GM12878 (cell line): Measurements from ENCODE around the gene RGS6. TPM values are rescaled to one million over a fixed set of nuclear protein-coding genes. Genes with fewer than 3 reads are reported as not detected.

ENCODE experiments used
- ATAC-seq: fragments of 200-7000 bp; cut with Tn5 transposase; 3 replicates; pipeline ENCODE4 v1.9.1; 2020; ENCODE audit warnings: mild to moderate bottlenecking, moderate library complexity
- BruUV-seq: library from RNA; stranded (reverse); fragments of 400-500 nt; replicated peaks from 2 replicates; lab custom pipeline; 2021; lab: Mats Ljungman, UMichigan
- CTCF ChIA-PET: fragments of 300-600 bp; sonication (Branson Sonifier 250); formaldehyde crosslinking; extraction: SDS; loops from one replicate; lab custom pipeline; 2021; ENCODE audit warnings: inconsistent platforms; lab: Yijun Ruan, JAX
- POLR2A ChIA-PET: fragments of 350-600 bp; formaldehyde crosslinking; extraction: SDS; loops from one replicate; lab custom pipeline; 2021; ENCODE audit warnings: inconsistent platforms; lab: Charles Lee
- RAD21 ChIA-PET: fragments of 300-600 bp; sonication (Branson Sonifier 250); formaldehyde crosslinking; loops from one replicate; lab custom pipeline; 2023; ENCODE audit warnings: antibody characterized with exemption; ENCODE audit not compliant: unreplicated experiment; lab: Charles Lee
- SMC1A ChIA-PET: fragments of 300-600 bp; sonication (Branson Sonifier 250); formaldehyde crosslinking; loops from one replicate; lab custom pipeline; 2023; ENCODE audit not compliant: unreplicated experiment, uncharacterized antibody; lab: Charles Lee
- DNase-seq: peaks from one replicate; pipeline ENCODE4 v3.0.0-alpha.2; 2011; ENCODE audit warnings: low read depth, low spot score
- FAIRE-seq: peaks from 3 replicates; lab custom pipeline; 2011; peaks lifted over from hg19 to GRCh38; lab: Jason Lieb, UNC
- H2AFZ ChIP-seq: 2 replicates; pipeline ENCODE4 v1.6.0; 2011; ENCODE audit warnings: low read depth, low read length, control low read depth; ENCODE audit not compliant: control insufficient read depth
- H3K27ac ChIP-seq: 2 replicates; pipeline ENCODE4 v1.5.1; 2011; ENCODE audit warnings: control low read depth; ENCODE audit not compliant: control insufficient read depth, insufficient read depth
- H3K27me3 ChIP-seq, 2 experiments: replicated peaks in 1 of 2; 2 replicates each; pipeline versions ENCODE4 v1.6.0 to v1.6.1; 2011; ENCODE audit warnings: low read length in 1 of 2; ENCODE audit not compliant: control insufficient read depth in 2 of 2, insufficient read depth in 2 of 2
- H3K36me3 ChIP-seq, 2 experiments: 2 replicates each; pipeline ENCODE4 v1.5.1; 2011; ENCODE audit warnings: low read length in 1 of 2; ENCODE audit not compliant: control insufficient read depth in 2 of 2, insufficient read depth in 2 of 2
- H3K4me1 ChIP-seq: 2 replicates; pipeline ENCODE4 v1.6.1; 2011; ENCODE audit warnings: mild to moderate bottlenecking, low read length, moderate library complexity, mixed read lengths; ENCODE audit not compliant: control insufficient read depth, insufficient read depth
- H3K4me2 ChIP-seq: 2 replicates; pipeline ENCODE4 v1.6.0; 2011; ENCODE audit warnings: control low read depth; ENCODE audit not compliant: control insufficient read depth, insufficient read depth
- H3K4me3 ChIP-seq: fragments of 200-600 bp; sonication (generic); 2 replicates; pipeline ENCODE4 v1.5.1; 2016
- H3K79me2 ChIP-seq: 2 replicates; pipeline ENCODE4 v1.6.0; 2011; ENCODE audit warnings: low read length; ENCODE audit not compliant: control insufficient read depth, insufficient read depth
- H3K9ac ChIP-seq: 2 replicates; pipeline ENCODE4 v1.8.0; 2011; ENCODE audit warnings: low read length, control low read depth, mixed read lengths; ENCODE audit not compliant: control insufficient read depth, insufficient read depth
- H3K9me3 ChIP-seq: replicated peaks from 3 replicates; pipeline ENCODE4 v1.5.1; 2011; ENCODE audit warnings: mild to moderate bottlenecking, low read length; ENCODE audit not compliant: control insufficient read depth, insufficient read depth
- H4K20me1 ChIP-seq: 2 replicates; pipeline ENCODE4 v1.6.0; 2011; ENCODE audit not compliant: control insufficient read depth, insufficient read depth
- CBX5 ChIP-seq: sonication (generic); IDR thresholded peaks from 2 replicates; pipeline ENCODE4 v1.6.1; 2016; ENCODE audit warnings: low read depth, moderate library complexity, mild to moderate bottlenecking, inconsistent platforms
- CUX1 ChIP-seq: IDR thresholded peaks from 2 replicates; pipeline ENCODE4 v1.6.1; 2012; ENCODE audit warnings: improper control_type of control experiment, low read depth, low read length; ENCODE audit not compliant: insufficient replicate concordance
- LARP7 ChIP-seq: fragments of 450-650 bp; IDR thresholded peaks from 2 replicates; pipeline ENCODE4 v1.6.1; 2017; ENCODE audit warnings: mild to moderate bottlenecking
- NFIC ChIP-seq: IDR thresholded peaks from 2 replicates; pipeline ENCODE4 v1.6.1; 2012; ENCODE audit warnings: low read depth, mild to moderate bottlenecking, inconsistent platforms, low read length, moderate library complexity
- PRDM15 ChIP-seq: fragments of 450-650 bp; formaldehyde crosslinking; IDR thresholded peaks from 2 replicates; pipeline ENCODE4 v1.4.0; 2020; ENCODE audit warnings: mild to moderate bottlenecking, moderate library complexity
- SMC3 ChIP-seq: IDR thresholded peaks from 2 replicates; pipeline ENCODE4 v1.6.1; 2011; ENCODE audit warnings: low read length, improper control_type of control experiment, borderline replicate concordance
- SREBF1 ChIP-seq: IDR thresholded peaks from 2 replicates; pipeline ENCODE4 v1.6.1; 2012; ENCODE audit warnings: mild to moderate bottlenecking, low read length
- ZNF217 ChIP-seq: fragments of 450-650 bp; IDR thresholded peaks from 2 replicates; pipeline ENCODE4 v1.6.1; 2017; ENCODE audit warnings: antibody characterized with exemption, mild to moderate bottlenecking
- WGBS: methylation state at CpG from one replicate; pipeline ENCODE4 v1.1.6; 2016; ENCODE audit warnings: low lambda C conversion rate; ENCODE audit not compliant: insufficient replicate concordance, insufficient coverage; ENCODE audit errors: missing lambda C conversion rate; 5-methylcytosine and 5-hydroxymethylcytosine counted together
- in situ Hi-C: fragments of 300-500 bp; cut with MboI; formaldehyde crosslinking; loops from 9 replicates; pipeline ENCODE4 v1.14.3; 2018; ENCODE audit warnings: mixed read lengths
- intact Hi-C: fragments of 100-400 bp; cut with micrococcal nuclease; formaldehyde crosslinking; loops from one replicate; pipeline ENCODE4 v1.14.2; 2022; ENCODE audit not compliant: unreplicated experiment
- polyA plus RNA-seq, 11 experiments: library from polyadenylated mRNA; depleted of rRNA in 4 of 11; unstranded in 6 of 11; stranded (reverse) in 5 of 11; fragments of >200 nt; fragmentation: Nextera tagmentation in 4 of 11; fragmentation: Illumina TruSeq in 1 of 11; extraction: Ambion mirVana in 4 of 11; extraction: Trizol in 1 of 11; gene quantifications; 1 replicate in 1 of 11; 2 replicates in 10 of 11; pipeline versions ENCODE4 v1.2.1 to v1.2.3, GENCODE V29; 2011 to 2016; ENCODE audit warnings: inconsistent platforms in 2 of 11, missing spikeins in 2 of 11, low read depth in 1 of 11
- total RNA-seq, 4 experiments: library from RNA; depleted of rRNA in 3 of 4; stranded (reverse); fragments of >200 nt in 3 of 4; fragmentation: Illumina TruSeq in 1 of 4; extraction: Trizol in 1 of 4; gene quantifications; 2 replicates each; pipeline versions ENCODE4 v1.2.1 to v1.2.3, GENCODE V29; 2013 to 2021
- TF ChIP-seq, protein P1 (sequence below): fragments of 450-650 bp; formaldehyde crosslinking; IDR thresholded peaks from 2 replicates; pipeline ENCODE4 v1.5.0; 2022; ENCODE audit warnings: mild to moderate bottlenecking, missing genetic modification characterization

Gene RGS6
- total and polyA plus RNA-seq, 10 of the 15 experiments (the other 5 are each of a cell fraction or from before 2014, with no cell fraction given): 3.9 to 18.1 (median 12.4) TPM

DNA sequence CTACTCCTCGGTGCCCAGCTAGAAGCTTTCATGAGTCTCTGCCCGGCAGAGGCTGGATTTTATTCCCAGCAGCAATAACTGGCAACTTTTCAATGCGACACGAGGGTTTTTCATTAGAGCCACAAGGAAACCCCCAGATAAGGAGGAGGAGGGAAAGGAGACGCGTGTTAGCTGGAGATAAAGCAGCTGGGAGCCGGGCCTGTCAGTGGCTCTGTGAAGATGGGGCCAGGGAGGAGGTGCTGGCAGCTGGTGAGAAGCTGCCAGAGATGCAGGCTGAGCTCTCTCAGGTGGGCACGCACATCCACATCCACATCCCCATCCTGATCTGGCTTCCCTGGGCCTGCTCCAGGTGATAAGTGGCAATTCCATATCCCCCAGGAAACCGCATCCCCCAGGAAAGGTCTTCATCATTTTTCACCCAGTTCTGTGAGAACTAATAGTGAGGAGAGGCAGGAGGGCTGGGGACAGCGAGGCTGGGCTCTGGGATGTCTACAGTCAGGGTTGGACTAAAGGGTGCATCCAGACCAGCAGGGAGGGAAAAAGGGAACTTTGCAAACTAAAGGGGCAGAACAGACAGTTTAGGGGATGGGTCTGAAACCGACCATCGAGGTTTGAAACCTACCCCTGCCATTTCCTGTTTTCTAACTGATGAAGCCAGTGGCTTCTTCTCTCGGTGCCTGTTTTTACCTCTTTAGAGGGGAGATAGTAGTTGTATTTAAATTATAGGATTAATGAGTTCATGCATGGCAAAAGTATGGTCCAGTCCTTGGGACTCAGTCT lies 548.4 kb downstream of the RGS6 start:
- Histone ChIP-seq H2AFZ (peak overlapping the region; percentile 44), H3K4me3 (peak overlapping the region; percentile 46; the same call in 1 of the 2 replicates)
- FAIRE-seq: no peak
- TF ChIP-seq SMC3: no peak
- TF ChIP-seq PRDM15 (CRISPR knock-in tag): no peak
- no peak for TF ChIP-seq ZNF217
- TF ChIP-seq SREBF1: no peak
- TF ChIP-seq LARP7: no peak
- 0 out of 2 replicates have a peak, but pooled peaks have one; percentile 16 for TF ChIP-seq NFIC
- TF ChIP-seq, protein P1, sequence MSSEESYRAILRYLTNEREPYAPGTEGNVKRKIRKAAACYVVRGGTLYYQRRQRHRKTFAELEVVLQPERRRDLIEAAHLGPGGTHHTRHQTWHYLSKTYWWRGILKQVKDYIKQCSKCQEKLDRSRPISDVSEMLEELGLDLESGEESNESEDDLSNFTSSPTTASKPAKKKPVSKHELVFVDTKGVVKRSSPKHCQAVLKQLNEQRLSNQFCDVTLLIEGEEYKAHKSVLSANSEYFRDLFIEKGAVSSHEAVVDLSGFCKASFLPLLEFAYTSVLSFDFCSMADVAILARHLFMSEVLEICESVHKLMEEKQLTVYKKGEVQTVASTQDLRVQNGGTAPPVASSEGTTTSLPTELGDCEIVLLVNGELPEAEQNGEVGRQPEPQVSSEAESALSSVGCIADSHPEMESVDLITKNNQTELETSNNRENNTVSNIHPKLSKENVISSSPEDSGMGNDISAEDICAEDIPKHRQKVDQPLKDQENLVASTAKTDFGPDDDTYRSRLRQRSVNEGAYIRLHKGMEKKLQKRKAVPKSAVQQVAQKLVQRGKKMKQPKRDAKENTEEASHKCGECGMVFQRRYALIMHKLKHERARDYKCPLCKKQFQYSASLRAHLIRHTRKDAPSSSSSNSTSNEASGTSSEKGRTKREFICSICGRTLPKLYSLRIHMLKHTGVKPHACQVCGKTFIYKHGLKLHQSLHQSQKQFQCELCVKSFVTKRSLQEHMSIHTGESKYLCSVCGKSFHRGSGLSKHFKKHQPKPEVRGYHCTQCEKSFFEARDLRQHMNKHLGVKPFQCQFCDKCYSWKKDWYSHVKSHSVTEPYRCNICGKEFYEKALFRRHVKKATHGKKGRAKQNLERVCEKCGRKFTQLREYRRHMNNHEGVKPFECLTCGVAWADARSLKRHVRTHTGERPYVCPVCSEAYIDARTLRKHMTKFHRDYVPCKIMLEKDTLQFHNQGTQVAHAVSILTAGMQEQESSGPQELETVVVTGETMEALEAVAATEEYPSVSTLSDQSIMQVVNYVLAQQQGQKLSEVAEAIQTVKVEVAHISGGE: no peak
- TF ChIP-seq CBX5: no peak
- TF ChIP-seq CUX1: no peak

More for the DNA sequence above, 548.4 kb downstream of the RGS6 start:
- Histone ChIP-seq H3K27ac (peak overlapping the region; percentile 93), H3K4me2 (peak overlapping the region; percentile 84), H3K36me3 (no peaks in the 10 kb centered on the region), H3K9me3 (peaks cover 9% of the 10 kb centered on the region), H3K27me3 (no peaks in the 10 kb centered on the region), H4K20me1 (no peaks in the 10 kb centered on the region), H3K79me2 (no peaks in the 10 kb centered on the region), H3K4me1 (peaks cover 50% of the 10 kb centered on the region), H3K9ac (peak overlapping the region; percentile 31)
- intact Hi-C loops: no loop called here
- SMC1A ChIA-PET: interaction anchor here (0.9 to 8.8 kb wide), 8 partner anchors 17 to 424 kb away, joined by 3 to 91 read pairs (median 16); no protein-coding TSS in a partner anchor
- DNase-seq (peak; percentile 40), ATAC-seq (peak; percentile 12)
- no TSS peak for BruUV-seq
- CTCF ChIA-PET: interaction anchor here (1.3 to 10.8 kb wide), 5 partner anchors 32 to 992 kb away, joined by 3 to 128 read pairs (median 34); no protein-coding TSS in a partner anchor
- RAD21 ChIA-PET: interaction anchor here (1.3 to 5.9 kb wide), 3 partner anchors 29 to 36 kb away, joined by 4 to 90 read pairs (median 15); no protein-coding TSS in a partner anchor
- in situ Hi-C loops: no loop called here
- 37% methylated on average over 13 of the region's 13 CpGs for WGBS
- POLR2A ChIA-PET: interaction anchor here (0.7 to 1.5 kb wide), 2 partner anchors 17 to 1370 kb away, joined by 5 read pairs; no protein-coding TSS in a partner anchor
